IMR-90 (cell line): ENCODE measurements around the gene SLC4A2. TPM values are rescaled to one million over a fixed set of nuclear protein-coding genes. Genes with fewer than 3 reads are reported as not detected.

ENCODE experiments used
- MXI1 ChIP-seq: IDR thresholded peaks from 2 replicates; pipeline ENCODE4 v1.6.1; 2012; ENCODE audit warnings: low read depth, mild to moderate bottlenecking, low read length, moderate library complexity, borderline replicate concordance
- SMC3 ChIP-seq: fragments of 150-350 bp; IDR thresholded peaks from 2 replicates; pipeline ENCODE4 v1.6.1; 2016; ENCODE audit warnings: low read depth, mild to moderate bottlenecking, antibody characterized with exemption, low read length, moderate library complexity
- polyA plus RNA-seq, 3 experiments: library from polyadenylated mRNA; depleted of rRNA; stranded (reverse); fragments of >200 nt; gene quantifications; 2 replicates each; pipeline ENCODE4 v1.2.3, GENCODE V29; 2012; ENCODE audit warnings: low replicate concordance in 1 of 3
- total RNA-seq: library from RNA; depleted of rRNA; stranded (reverse); fragments of >200 nt; gene quantifications from 2 replicates; pipeline ENCODE4 v1.2.3, GENCODE V29; 2012

The SLC4A2 gene
- total and polyA plus RNA-seq, 2 of the 4 experiments (the other 2 are of a cell fraction) = 29.6 to 91.0 TPM

GRCh38 chr7:151060416-151061212 is 1.2 kb downstream of the SLC4A2 start (continued):
- TF ChIP-seq SMC3 = no peak
- TF ChIP-seq MXI1 = no peak; the same call in 1 of the 2 replicates
